GM19238 (cell line): Measurements from ENCODE around the gene DFFA.

Experiments
- DNase-seq: peaks from one replicate; pipeline ENCODE4 v3.0.0; 2011; ENCODE audit warnings: low spot score; ENCODE audit not compliant: insufficient read length

The DFFA gene, protein sequence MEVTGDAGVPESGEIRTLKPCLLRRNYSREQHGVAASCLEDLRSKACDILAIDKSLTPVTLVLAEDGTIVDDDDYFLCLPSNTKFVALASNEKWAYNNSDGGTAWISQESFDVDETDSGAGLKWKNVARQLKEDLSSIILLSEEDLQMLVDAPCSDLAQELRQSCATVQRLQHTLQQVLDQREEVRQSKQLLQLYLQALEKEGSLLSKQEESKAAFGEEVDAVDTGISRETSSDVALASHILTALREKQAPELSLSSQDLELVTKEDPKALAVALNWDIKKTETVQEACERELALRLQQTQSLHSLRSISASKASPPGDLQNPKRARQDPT

DNA sequence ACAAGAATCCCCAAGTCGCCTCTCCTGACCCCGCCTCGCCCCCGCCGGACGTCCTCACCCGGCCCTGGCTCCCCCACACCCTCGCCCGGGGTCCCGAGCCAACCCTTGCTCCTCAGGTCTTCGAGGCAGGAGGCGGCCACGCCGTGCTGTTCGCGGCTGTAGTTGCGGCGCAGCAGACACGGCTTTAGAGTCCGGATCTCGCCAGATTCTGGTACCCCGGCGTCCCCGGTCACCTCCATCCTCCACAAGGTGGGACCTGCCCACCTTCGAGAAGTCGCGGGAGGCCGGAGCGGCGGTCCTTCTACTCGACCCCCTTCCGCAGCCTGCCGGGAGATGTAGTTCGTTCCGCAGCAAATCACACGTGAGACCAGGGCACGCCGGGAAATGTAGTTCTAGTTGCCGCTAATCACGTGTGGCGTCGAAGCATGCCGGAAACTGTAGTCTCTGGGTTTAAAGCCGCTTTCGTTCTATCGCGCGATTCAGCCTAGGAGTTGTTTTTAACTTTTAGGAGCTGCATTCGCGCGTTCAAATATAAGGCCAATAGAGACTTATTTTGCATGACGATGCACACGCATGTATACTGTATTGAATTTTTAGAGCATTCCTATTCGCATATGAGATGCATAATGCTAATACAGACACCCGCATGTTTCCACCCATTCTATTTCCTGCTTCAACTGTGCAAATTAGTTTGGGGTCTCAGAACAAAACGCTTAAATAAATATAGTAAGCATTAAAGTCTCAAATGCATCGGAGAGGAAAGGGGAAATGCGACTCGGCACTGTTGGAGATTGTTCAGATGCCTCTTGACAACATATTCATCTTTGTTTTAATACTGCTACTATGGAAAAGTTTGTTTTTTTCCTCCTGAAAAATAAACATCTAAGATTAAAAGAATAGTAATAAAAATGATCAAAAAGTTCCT is at the start of gene DFFA:
Gene DFFA (minus strand): TSS at position 310 of the 925 bp plus-strand sequence. CDS start 71 bp downstream, at position 239.
- DNase-seq = peak; percentile 84

DNA sequence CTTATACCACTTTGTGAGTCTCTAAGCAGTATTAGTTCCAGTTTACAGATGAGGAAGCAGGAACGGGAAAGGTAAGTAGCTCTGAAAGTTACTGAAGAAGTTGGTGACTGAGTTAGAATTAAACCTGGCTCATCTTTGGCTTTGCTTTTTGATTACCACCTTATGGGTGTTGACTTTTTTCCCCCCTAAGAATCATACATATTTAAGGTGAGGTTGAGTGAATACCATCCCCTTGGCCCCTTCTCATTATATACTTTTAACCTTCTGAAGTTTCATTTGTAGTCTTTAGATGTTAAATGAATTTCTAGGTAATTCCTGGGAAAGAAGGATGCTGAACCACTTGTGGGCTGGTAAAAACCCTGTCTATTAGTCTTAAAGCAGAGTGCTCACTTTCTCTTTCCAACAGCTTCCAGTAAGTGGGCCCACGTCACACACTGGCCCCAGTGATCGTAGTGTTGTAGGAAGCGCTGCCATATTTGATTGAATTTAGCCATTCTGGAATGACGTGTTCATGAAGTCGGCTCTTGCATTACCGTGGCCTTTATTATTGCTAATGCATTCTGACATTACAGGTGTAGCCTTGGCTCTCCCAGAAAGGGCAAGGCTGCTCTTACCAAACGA is 49.3 kb upstream of the DFFA start:
- DNase-seq = no peak

DNA sequence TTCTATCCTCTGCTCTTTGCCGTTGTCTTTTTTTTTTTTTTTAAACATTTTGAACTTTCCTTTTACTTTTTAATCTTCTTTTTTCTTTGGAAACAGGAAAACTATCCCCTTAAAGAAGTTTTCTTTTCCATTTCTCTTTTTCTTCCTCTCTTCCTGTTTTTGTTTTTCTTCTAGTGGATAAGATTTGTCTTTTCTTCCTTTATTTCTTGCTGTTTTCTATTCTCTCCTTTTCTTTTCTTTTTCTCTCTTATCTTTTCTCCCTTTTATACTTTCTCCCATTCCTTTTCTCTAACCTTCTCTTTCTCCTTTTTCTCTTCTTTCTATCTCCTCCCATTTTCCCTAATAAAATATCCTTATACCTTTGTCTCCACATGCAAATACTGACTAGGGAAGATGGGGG is 48.6 kb upstream of the DFFA start:
- DNase-seq = no peak

DNA sequence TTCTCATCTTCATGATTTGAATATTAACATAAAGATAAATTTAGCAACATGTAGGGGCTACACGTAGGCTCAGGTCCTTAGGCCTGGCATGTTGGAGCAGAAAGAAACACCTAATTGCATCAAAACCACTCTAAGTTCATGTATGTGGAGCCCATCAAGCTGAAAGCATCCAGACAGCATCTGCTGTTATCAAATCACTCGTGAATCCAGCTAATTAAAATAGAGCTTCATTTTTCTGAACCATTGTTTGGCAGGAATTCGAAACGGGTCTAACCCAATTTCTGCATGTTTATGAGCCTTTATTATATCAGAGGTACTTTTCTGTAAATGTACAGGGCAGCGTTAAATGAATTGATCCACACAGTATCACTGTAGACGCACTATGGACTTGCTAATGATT is 48.2 kb upstream of the DFFA start:
- DNase-seq = no peak

DNA sequence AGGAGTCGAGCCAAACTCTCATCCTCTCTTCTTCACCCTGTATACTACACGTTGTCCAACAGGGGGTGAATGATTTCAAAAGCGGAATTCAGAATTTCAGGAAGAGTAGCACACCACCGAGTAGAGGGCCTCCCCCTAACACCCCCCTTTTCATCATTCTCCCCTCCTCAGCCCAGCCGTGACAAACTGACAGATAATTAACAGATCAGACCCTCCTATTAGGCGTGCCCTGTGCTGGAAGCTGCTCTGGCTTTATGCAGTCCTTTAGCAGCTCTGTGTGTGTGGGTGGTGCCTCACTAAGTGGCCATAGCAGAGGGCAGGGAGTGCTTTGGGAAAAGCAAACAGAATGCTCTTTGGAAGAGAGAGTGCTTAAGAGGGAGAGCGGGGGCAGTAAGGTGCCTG is 46.7 kb upstream of the DFFA start:
- no peak for DNase-seq

DNA sequence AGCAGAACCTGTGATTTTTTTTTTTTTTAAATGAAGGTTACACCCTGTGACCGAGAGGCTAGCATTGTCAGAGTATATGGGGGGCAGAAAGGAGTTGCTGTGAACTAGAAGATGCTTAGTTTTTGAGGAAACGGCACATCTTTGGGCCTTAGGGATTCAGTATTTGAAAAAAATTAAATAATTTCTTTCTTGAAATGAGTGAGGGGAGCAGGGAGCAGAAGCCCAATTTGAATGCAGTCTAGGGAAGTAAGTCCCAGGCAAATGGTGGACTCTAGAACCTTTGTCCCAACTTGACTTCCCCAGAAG is 45.3 kb upstream of the DFFA start:
- no peak for DNase-seq

DNA sequence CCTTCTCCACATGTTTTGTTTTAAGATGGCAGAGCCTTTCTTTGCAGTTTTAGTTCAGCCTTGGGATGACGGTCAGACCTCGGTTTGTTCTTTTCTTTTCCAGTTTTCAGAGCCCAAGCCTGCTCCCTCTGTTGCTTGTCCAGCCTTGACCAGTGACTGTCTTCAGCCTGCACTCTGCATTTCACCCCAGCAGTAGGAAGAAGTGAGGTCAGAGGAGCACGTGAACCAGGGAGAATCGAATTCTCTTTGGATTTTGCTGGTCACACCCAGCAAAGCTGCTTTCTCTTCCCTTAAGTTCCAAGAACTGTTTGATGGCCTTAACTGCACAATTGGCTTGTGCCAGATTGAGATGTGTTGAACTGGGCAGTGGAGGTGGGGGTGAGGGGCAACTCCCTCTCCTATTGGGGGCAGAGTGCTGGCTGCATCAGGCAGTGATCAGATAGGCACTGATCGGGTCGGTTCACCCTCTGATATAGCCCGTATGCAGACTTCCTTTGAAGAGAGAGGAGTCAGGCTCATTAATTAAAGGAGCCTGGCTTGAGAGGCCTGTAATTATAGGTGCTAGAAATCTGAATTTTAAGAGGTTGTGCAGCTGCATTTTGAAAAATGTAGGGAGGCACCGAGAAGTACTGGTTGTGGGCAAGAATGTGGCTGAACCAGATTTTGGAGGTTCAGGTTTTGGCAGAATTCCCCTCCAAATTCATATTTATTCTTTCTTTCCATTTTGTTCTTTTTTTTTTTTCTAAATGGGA is 44.8 kb upstream of the DFFA start:
- DNase-seq = no peak

DNA sequence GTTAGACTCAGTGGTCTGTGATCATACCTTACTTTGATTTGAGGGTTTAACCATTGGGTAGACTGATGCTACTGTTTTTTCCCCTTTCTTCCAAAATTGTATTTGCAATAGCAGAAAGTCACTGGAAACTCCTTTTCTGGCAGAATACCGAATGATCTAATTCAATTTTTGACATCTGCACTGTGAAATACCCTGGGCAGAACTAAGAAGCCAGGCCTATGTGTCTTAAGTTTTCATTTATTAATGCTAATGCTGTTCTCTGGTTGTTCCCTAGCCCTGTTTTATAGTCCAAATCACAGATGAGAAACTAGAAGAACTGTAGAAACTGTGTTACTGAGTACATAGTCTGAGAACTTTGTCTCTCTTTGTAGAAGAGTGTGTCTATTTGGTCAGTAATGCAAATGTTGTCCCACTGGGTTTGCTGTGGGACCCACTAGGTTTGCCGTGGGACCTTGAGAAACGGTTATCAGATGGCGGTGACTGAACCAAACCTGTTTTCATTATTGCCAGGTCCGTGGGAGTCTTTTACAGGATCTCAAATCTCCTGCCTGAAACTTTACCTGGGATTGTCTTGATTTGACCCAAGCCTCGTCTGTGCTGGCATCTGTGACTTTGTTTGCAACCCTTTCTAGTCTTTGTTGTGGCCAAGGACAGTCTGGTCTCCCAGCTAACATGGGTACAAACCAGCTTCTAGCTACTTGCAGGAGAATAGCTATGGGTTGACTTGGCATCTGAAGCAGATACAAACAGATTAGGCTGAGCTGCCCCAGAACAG is 43.8 kb upstream of the DFFA start:
- no peak for DNase-seq

DNA sequence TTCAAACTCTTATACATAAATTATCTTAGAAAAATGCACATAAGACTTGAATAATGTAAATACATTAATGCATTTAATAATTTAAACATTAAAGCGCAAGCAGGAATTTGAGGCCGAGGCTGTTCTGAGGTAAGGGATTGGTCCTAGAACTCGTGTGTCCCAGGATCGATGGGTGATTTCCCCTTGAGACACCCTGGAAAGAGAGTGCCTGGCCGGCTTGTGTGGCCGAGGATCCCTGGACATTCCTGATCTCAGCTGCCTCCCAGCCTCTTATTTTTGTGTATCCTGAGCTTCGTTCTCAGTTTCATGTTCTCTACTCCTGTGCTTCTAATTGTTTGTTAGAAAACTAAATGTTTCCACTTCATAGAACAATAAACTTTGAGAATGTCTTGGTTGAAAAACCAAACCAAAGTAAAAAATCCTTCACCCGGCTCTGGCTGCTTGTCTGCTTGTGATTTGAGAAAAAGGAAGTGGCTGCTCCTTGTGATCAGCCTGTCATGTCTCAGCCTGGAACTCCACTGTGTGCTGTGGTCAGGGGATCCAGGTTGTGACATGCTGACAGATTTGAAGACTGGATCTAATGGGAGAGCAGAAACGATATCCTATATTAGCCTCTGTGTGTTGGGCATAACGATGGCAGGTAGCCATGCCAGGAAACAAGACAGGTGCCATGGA is 43.1 kb upstream of the DFFA start:
- no peak for DNase-seq

DNA sequence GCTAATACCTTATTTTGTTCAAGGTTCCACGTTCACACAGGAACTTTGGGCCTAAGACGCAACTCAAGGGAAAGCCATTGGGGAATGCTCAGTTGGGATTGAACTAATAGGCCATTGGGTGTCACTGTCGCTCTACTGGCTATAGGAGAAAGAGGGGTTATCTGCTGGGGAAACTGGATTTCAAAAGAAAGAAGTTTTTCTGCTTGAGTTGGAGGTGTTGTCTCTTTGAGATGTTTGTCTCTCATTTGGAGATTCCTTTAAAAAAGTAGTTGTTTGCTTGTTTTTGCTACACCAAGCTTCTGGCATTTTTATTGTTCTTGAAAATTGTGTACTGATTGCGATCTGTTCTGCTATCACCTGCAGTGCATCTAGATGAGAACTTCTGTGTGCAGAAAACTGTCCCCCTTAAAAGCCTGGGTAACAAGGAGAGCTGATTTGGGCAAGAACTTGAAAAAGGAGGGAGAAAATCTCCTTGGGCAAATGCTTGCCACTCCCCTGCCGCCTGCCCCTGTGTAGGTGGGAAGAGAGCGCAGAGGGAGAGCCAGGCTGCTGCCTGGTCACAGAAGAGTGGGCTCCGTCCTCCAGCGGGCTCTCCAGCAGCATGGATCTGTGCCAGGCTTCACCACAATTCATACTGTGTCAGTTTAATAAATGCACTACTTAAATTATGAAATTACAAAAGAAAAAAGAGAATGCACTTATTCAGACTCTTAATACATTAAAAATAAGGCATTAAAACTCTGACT is 42.3 kb upstream of the DFFA start:
- no peak for DNase-seq

DNA sequence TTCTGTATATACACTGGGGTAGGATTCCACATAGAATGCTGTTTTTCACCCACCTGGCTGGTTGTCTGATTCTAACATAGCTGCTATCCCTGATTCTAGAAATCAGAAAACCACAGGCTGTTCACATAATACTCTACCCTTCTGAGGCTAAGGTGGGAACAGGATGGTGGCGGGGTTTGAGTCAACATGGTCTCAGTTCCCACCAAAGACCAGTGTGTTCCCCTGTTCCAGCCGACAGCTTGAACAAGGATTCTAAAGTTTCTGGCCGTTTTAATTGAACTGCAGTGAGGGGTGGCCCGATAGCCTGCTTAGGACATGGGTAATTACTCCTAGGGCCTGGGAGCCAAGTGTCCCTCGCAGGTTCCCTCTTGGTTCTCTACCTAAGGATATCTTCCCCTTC is 40.9 kb upstream of the DFFA start:
- no peak for DNase-seq

DNA sequence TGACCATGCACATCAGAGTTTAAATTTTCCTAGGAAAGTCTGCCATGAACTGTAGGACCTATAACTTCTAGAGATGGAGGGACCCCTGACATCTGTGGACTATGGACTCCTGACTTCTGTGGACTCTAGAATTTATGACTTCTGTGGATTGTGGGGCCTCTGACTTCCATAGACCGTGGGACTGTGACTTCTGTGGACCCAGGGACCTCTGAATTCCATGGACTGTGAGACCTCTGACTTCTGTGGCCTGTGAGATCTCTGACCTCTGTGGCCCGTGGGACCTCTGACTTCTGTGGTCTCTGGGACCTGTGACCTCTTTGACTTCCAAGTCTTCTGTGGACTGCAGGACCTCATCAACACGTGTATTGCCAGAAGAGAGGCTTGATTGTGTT is 39.2 kb upstream of the DFFA start:
- no peak for DNase-seq

DNA sequence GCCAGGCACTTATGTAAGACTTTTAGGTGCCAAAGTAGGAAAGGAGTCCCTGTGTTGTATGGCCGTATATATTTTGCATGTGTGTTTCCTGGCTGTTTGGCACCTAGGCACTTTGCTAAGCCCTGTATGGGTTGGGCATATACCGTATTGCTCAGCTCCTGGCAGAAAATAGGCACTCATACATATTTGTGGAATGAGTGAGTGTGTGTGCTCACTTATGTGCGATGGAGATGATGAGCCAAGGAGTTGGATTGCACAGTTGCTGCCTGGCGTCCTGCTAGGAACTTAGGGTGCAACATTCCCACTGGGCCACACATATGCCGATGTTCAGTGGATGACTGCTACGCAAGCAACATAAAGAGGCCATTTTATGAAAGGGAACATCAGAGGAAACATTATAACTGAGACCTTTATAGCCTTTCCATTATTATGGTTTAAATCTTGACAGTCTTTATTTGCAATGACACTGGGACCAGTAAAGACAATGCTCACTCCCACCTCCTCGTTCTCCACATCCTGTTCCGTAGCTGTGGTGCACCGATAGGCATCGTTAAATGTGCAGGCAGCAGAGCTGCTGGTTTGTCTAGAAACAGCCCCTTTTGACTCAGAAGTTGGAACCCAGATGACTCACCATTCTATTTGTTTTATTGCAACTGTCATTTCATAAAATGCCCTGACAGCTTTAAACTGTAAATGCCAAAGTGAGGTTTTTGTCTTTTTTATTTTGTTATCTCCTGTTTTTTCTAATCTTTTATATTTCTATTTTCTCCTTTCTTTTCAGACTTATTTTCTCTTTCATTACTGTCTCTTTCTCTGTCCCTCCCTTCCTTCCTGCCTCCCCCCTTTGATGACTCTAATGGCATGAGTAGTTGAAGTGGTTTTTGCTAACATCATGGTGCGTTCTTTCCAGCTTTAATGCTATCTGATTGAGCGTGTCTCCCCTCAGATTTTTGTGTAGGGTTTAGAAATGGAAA is 38.5 kb upstream of the DFFA start:
- peak; percentile 79 for DNase-seq

DNA sequence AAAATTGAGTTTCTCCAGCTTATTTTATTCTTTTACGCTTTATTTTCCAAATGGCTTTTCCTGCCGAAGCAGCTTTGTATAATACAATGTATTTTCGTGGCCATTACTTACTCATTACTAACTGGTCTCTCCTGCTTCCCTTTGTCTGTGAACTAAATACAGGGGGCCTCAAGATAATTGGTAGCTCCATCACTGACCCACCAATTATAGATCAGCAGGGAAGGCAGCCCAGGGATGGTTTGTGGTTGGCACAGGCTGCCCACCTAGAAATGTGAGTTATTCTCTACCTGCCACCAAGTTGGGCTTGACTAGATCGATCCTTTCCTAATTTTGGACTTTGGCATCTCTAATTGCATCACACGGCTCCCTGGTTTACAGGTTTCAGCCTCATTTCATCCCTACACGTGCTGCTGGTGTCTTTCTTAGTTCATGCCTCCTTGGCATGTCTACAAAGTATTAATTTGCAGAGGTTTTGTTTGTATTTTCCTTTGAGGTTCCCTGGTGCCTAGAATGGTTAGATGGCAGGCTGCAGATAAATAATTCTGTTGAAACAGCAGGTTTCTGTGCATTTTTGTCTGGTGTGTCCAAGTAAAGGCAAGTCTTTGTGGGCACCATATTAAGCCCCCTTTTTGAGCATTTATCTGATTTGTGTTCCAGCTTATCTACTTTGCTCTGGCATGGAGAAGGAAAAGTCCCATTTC is 37.6 kb upstream of the DFFA start:
- no peak for DNase-seq

DNA sequence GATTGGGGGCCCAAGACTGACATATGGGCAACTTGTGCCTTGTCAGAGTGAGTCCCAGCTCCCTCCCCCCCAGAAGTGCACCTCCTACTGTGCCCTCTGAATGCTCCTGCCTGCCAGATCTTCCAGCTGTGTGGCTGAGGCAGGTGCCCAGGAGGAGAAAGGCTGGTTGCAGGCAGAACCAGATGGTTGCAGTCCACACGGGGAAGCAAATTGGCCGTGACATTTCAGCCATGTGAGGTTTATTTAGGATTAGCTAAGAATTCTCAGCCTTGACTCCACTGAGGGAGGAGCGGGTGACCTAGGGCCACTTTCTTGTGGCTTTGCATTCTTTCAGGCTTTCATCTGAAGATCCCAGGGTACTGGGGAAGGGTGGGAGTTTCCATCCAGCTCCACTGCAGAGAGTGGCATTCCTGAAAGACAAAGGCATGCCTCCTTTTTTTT is 36.2 kb upstream of the DFFA start:
- no peak for DNase-seq

DNA sequence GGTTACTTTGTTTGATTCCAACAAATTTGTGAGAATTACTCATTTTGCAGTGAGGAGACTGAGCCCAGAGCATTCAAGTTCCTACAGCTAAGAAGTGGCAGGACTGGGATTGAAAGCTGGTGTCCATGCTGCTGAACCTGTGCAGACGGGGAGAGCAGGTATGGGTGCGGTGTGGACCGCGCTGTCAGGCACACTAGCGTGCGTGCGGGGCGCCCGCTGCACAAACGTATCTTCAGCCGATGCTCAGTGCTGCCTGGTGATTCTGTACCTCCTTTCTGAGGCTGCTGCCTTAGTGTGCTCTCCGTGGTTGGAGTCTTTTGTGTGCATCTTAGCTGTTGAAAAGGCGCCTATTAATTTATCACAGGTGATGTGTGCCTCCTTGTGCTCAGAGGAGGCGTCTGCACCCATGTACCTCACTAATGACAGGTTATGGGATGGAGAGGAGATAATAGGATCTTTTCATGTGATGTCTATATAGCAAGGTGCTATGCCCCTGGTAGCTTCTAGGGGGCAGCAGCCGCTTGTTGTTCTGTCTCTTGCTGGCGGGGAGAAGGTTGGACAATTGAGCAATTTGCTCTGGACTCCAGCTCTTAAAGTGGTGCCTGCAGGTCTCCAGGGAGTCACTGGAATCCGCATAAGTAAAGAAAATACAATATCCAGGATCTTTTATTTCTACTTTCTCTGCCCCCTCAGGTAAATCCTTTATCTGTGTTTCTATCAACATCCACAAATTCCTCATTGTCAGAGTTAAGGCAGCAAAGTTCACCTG is 35.0 kb upstream of the DFFA start:
- DNase-seq = peak; percentile 39

DNA sequence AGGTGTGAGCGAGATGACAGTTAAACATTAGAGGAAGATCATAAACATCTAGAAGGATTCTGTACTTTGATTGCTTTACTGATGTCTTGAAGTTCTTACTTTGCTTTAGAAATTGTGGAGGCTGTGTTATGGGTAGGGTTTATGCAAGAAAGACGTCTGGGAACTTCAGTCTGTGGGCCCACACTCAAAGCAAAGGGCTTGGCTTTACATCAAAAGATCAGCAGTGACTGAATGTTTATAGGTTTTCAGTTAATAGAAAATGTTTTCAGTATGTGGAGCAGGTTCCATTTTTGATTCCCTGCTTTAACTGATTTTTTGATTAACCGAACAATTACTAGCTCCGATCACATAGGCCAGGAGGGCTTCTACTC is 34.3 kb upstream of the DFFA start:
- DNase-seq = no peak
